HUES48 (cell line): ENCODE measurements around the gene RALGPS2.

Experiments used
- H3K27ac ChIP-seq: one replicate; pipeline ENCODE4 v1.7.0; 2013; ENCODE audit warnings: low read depth, low read length, inconsistent platforms
- H3K27me3 ChIP-seq: 2 replicates; pipeline ENCODE4 v1.6.1; 2013; ENCODE audit warnings: mild to moderate bottlenecking, low read length; ENCODE audit not compliant: control insufficient read depth, insufficient read depth
- H3K36me3 ChIP-seq: 2 replicates; pipeline ENCODE4 v1.6.1; 2013; ENCODE audit warnings: low read length; ENCODE audit not compliant: control insufficient read depth, insufficient read depth
- H3K4me1 ChIP-seq: 2 replicates; pipeline ENCODE4 v1.6.1; 2013; ENCODE audit warnings: mild to moderate bottlenecking, low read length; ENCODE audit not compliant: control insufficient read depth, insufficient read depth
- H3K4me3 ChIP-seq: 2 replicates; pipeline ENCODE4 v1.5.1; 2013; ENCODE audit warnings: mild to moderate bottlenecking, low read depth, low read length
- H3K9ac ChIP-seq: 2 replicates; pipeline ENCODE4 v1.6.1; 2013; ENCODE audit warnings: mild to moderate bottlenecking, low read depth, low read length, moderate library complexity
- H3K9me3 ChIP-seq: 2 replicates; pipeline ENCODE4 v1.6.1; 2013; ENCODE audit warnings: low read length; ENCODE audit not compliant: control insufficient read depth, insufficient read depth

Gene RALGPS2

DNA sequence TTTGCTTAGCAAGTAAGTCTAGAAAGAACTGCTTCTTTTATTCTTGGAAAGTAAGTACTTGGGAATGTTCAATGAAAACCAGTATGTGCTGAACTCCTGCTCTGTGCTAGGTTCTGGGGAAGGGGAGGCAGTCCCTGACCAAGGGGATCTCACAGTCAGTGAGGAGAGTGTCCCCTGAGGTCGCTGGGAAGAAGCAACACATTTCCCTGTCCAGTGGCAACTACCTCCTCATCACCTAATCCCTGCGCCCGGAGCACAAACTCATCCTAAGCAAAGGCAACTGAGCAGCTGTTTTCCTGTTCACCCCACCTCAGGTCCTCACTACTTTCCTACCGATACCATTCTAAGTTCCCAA is 207.5 kb downstream of the RALGPS2 start:
- H3K27ac ChIP-seq, result no peak overlapping the region
- no peak overlapping the region for H3K4me3 ChIP-seq
- H3K4me1 ChIP-seq, result peaks cover 25% of the 10 kb centered on the region
- no peaks in the 10 kb centered on the region for H3K36me3 ChIP-seq
- no peaks in the 10 kb centered on the region for H3K27me3 ChIP-seq
- no peaks in the 10 kb centered on the region for H3K9me3 ChIP-seq
- no peak overlapping the region for H3K9ac ChIP-seq

DNA sequence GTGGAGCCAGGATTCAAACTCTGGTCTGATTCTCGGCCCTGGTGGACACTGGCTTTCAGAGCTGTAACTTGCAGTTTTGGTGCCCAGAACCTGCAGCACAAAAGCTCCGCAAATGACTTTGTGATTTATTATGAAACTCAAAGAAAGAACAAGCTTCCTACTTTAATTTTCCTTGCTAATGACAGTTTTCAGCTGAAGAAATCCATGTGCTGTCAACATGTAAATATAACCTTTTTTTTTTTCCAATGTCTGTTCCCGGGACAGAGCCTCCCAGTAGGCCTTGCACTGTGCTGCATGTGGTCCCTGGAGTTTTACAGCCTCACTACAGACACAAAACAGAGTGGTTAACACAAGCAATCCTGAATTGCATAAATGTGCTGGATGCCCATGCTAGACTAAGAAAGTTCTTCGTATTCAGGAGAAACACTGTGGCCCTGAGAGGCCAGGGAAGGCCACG is 208.1 kb downstream of the RALGPS2 start:
- H3K36me3 ChIP-seq, result no peaks in the 10 kb centered on the region
- no peak overlapping the region for H3K4me3 ChIP-seq
- no peaks in the 10 kb centered on the region for H3K27me3 ChIP-seq
- H3K9me3 ChIP-seq, result no peaks in the 10 kb centered on the region
- peaks cover 25% of the 10 kb centered on the region for H3K4me1 ChIP-seq
- H3K27ac ChIP-seq, result no peak overlapping the region
- H3K9ac ChIP-seq, result no peak overlapping the region

DNA sequence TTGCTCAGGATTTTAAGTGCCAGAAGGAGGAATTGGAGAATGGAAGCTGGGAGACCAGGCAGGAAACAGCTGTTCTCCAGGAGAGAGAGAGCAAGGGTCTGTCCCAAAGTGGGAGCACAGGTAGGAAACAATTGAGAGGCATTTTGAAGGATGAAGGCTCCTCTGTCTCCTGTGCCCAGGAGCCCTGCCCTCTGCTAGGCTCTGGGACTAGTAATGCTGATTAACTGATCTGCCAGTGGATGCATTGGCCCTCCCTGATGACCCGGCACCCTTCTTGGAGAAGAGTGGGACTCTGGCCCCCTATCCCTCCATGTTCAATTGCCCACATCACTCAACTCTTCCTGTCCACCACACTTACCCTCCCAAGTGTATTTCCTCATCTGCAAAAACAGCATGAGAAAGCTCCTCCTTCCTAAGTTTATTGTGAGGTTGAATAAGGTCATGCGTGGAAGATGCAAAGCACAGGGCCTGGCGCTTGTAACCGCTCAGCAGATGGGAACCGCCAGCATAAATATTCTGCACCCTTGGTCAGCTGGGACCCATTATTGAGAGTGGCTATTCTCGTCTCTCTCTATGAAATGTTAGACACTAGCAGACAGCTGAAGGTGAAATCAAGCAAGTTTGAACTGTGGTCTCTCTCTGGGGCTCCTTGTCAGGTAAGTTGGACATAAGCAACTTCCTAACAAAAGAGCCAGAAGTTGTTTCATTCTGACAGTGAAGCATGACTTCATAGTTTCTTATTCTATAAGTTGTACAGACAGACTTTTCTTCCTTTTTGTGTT is 208.9 kb downstream of the RALGPS2 start:
- H3K9ac ChIP-seq, result no peak overlapping the region
- H3K9me3 ChIP-seq, result no peaks in the 10 kb centered on the region
- H3K4me3 ChIP-seq, result no peak overlapping the region
- H3K27me3 ChIP-seq, result no peaks in the 10 kb centered on the region
- peaks cover 18% of the 10 kb centered on the region for H3K4me1 ChIP-seq
- H3K36me3 ChIP-seq, result no peaks in the 10 kb centered on the region
- no peak overlapping the region for H3K27ac ChIP-seq

DNA sequence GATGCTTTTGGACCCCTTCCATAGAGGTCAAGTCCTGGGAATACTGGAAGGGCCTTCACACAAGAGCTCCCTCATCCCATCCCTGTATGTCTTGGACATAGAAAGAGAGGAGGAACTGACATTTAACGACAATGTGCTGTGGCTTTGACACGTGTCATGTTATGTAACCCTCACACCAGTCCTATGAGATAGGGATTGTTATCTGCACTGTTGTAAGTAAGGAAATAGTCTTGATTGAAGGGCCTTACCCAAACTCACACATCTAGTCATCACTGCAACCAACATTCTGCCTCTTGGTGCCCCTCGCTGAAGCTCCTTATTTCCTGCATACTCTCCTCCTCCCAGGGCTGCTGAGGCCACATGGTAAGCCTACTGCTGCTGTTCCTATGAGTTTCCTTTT is 209.5 kb downstream of the RALGPS2 start:
- no peaks in the 10 kb centered on the region for H3K9me3 ChIP-seq
- peaks cover 12% of the 10 kb centered on the region for H3K4me1 ChIP-seq
- H3K4me3 ChIP-seq, result no peak overlapping the region
- H3K27ac ChIP-seq, result no peak overlapping the region
- H3K27me3 ChIP-seq, result no peaks in the 10 kb centered on the region
- H3K9ac ChIP-seq, result no peak overlapping the region
- no peaks in the 10 kb centered on the region for H3K36me3 ChIP-seq

DNA sequence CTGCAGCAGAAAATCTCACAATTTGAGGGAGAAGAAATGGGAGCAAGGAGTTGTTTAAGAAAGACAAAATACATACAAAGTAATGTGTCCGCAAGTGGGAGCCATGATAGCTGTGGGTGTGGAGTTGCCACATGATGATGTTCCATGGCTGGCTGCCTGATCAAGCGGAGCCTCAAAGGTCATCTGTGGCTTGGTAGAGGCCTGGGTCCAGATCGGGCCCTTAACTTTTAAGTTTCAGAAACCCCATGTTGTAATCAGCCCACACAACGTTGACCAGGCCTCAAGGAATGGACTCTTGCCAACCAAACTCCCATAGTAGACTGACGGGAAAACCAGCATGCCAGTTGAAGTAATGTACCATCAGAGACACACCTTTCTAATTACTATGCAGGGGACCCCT is 210.6 kb downstream of the RALGPS2 start:
- H3K4me1 ChIP-seq, result peaks cover 1% of the 10 kb centered on the region; the same call in 1 of the 2 replicates
- no peak overlapping the region for H3K9ac ChIP-seq
- no peaks in the 10 kb centered on the region for H3K36me3 ChIP-seq
- no peaks in the 10 kb centered on the region for H3K27me3 ChIP-seq
- H3K27ac ChIP-seq, result no peak overlapping the region
- no peak overlapping the region for H3K4me3 ChIP-seq
- no peaks in the 10 kb centered on the region for H3K9me3 ChIP-seq

DNA sequence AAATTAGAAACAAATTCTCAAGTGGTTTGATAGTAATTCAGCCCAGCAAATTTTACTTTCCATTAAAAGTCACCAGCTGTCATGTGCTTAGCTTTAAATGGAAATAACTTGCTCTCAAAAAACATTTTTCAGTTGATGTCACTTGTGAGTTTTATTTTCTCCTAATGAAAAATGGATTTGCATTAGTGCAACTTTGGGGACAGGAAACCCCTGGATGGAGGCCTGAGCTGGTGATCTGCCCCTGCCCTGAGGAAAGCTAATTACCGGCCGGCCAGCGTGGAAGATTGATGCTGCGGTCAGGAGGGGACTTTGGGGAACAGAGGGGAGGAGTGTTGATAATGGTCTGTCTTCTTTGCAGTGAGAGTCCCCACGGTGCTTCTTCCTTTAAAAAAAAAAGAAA is 212.7 kb downstream of the RALGPS2 start:
- Histone ChIP-seq H3K4me1 (no peaks in the 10 kb centered on the region), H3K4me3 (no peak overlapping the region), H3K9ac (no peak overlapping the region), H3K36me3 (no peaks in the 10 kb centered on the region), H3K27ac (no peak overlapping the region), H3K27me3 (no peaks in the 10 kb centered on the region), H3K9me3 (no peaks in the 10 kb centered on the region)

DNA sequence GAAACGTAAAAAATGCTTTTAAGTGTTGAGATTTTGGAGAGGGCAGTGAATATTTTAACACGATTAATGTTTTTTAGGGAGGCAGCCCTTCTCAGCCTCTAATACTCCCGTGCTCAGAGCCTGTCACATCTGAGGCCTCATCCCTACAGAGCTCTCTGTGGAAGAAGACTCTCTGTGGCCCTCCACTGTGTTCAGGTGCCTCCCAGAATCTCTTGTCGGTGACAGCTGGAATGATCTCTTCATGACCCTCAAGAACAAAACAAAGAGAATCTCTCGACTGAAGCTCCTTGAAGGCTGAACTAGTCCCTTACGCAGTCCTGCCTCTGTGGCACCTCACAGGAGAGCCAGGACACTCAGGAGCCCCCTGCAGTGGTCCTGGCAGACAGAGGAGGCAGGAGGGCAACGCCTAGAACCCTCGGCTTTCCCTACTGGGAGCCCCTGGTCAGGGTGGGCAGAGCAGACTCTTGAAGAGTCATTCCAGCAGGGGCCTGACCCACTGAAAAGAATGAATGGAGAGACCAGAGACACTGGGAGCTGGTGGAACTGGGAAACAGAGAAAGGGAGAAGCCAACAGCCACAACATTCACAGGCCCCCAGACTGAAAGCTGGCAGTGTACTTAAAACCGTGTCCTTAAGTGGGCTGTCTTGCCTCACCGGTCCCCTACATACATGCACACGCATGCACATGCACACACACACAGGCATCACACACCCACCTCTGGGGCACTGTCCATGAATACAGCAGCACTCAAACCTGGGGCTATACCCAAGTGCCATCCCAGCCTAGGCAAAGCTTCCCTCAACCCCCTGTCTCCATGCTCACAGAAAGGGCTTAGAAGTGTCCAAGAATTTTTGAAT is 213.3 kb downstream of the RALGPS2 start:
- Histone ChIP-seq H3K36me3 (no peaks in the 10 kb centered on the region), H3K9ac (no peak overlapping the region), H3K27ac (no peak overlapping the region), H3K4me3 (no peak overlapping the region), H3K27me3 (no peaks in the 10 kb centered on the region), H3K9me3 (no peaks in the 10 kb centered on the region), H3K4me1 (no peaks in the 10 kb centered on the region)

DNA sequence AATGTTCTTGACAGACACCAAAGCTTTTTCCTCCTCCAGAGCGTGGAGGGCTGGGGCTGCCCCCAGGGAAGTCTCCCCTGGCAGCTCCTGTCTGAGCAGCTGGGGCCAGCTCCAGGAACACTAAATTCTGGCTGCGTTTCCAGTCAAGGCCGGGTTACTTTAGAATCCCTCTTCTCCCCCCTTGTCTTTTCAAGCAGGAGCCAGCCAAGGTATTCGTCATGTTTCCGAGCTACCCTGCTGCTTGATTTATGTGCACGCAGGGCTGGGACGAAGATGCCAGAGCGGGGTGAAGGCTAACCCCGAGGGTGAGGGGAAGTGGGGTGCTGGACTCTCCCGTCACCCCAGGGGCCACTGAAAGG is 213.9 kb downstream of the RALGPS2 start:
- H3K27me3 ChIP-seq, result no peaks in the 10 kb centered on the region
- H3K27ac ChIP-seq, result no peak overlapping the region
- H3K4me3 ChIP-seq, result no peak overlapping the region
- no peaks in the 10 kb centered on the region for H3K36me3 ChIP-seq
- no peak overlapping the region for H3K9ac ChIP-seq
- no peaks in the 10 kb centered on the region for H3K4me1 ChIP-seq
- no peaks in the 10 kb centered on the region for H3K9me3 ChIP-seq

DNA sequence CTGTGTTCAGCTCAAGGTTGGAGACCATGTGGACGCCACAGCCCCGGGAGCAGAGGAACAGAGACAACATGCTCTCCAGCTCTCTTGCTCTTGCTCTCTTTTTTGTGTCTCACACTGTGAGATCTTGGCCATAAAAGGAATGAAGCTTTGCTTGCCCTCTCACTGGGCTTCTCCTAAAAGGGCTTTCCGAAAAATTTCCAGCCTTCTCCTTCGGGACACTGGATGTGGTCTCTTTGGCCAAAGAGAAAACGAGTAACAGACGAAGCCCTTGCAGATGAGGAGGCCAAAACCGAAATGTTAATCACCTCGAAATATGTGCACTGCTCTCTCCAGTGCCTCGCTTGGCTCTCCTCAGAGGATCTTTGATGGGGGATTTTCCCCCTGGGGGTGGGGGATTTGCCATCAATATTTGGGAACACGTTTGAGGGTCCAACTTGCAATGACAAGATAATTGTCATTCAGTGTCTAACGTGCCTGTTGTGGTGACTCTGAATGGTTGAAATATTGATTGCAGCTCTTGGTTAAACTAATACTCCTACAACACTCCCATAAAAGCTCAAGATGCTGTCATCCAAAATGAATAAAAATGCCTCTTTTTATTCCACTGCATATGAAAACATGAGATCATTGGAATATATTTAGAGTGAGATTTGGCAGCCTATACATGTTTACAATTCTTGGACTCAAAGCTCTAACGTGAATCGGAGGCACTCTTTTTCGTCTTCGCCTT is 214.5 kb downstream of the RALGPS2 start:
- Histone ChIP-seq H3K4me3 (no peak overlapping the region), H3K27ac (no peak overlapping the region), H3K36me3 (no peaks in the 10 kb centered on the region), H3K9ac (no peak overlapping the region), H3K4me1 (no peaks in the 10 kb centered on the region), H3K27me3 (no peaks in the 10 kb centered on the region), H3K9me3 (no peaks in the 10 kb centered on the region)

DNA sequence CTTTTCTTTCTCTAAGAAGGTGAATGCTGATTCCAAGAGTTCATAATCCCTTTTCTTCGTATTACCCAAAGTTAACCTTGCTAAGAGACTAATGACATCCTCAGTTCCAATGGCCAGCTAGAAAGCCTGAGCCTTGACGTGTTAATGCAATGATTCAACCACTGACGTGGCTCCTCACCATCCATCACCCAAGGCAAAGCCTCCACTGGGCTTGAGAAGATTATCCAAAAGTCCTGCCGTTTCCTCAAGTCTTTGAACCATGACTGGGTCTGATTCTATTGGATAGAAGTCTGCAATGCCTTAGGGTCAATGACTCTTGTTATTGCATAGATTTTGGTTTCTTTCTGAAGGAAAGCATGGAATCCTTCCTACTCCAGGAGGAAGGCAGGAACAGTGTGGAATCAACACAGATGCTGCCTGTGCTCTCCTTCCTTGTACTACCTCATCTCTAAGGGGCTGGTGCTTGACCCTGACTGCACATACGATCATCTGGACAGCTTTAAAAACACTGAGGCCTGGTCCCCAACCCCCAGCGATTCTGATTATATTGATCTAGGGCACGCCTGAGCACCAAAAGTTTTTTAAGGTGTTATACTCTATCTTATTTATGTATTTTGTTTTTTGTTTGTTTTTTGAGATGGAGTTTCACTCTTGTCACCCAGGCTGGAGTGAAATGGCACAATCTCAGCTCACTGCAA is 215.2 kb downstream of the RALGPS2 start:
- Histone ChIP-seq H3K9me3 (no peaks in the 10 kb centered on the region), H3K4me1 (no peaks in the 10 kb centered on the region), H3K9ac (no peak overlapping the region), H3K27ac (no peak overlapping the region), H3K4me3 (no peak overlapping the region), H3K36me3 (no peaks in the 10 kb centered on the region), H3K27me3 (no peaks in the 10 kb centered on the region)
